ENCODE results near the gene CIPC. TPM values are rescaled to one million over a fixed set of nuclear protein-coding genes. Genes with fewer than 3 reads are reported as not detected.

Gene CIPC
- total RNA-seq, 2 experiments from 2014 or later: 20.9 to 43.4 TPM

DNA sequence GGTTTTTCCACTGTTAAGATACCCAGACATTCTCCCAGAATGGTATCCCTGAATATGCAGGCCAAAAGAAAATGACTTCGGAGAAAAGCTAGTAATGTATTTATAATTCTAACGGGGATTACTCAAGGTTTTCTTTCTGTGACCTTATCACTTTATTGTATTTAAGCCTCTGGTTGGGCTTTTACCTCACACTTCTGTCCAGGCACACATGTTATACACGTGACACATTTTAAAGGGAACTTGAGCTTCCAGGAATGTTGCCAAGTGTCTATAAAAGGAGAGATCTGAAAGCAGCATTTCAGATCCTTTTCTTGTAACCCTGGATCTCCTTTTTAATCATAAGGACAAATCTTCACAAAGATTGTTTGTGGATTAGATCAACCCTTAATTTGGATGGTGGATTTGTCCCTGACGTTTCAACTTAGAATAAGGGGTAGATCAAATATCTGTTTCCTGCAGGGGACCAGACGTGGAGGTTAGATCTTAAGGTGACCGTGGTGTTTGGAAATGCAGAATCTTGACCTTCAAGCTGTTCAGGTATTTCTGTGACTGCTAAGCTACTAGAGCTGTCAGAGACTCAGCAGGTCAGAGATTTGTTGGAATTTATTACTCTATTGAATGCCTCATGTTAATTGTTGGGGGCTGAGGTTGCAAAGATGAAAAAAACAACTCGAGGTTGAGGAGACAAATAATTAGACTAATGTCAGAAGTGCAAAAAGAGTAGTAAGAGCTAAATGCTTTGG, 1.5 kb downstream of the CIPC start:
- peaks cover 58% of the 10 kb centered on the region; the same call in 1 of the 2 replicates for H3K79me2 ChIP-seq (ENCODE audit: insufficient read depth, low read depth, low read length)
- peak overlapping the region; percentile 82 for H3K4me3 ChIP-seq (ENCODE audit: low read depth, low read length, poor library complexity, severe bottlenecking)
- intact Hi-C loops (cut with micrococcal nuclease; ENCODE audit: unreplicated experiment): loop anchor here (2.0 to 10.0 kb wide), 5 partner anchors 53 to 375 kb away; partner anchors contain the start of genes GSTZ1, POMT2, SAMD15 and TMED8
- peak overlapping the region; percentile 96 for H3K4me2 ChIP-seq (ENCODE audit: low read length)
- no peaks in the 10 kb centered on the region for H4K20me1 ChIP-seq (ENCODE audit: insufficient read depth, low read length)
- TF ChIP-seq, protein P1, sequence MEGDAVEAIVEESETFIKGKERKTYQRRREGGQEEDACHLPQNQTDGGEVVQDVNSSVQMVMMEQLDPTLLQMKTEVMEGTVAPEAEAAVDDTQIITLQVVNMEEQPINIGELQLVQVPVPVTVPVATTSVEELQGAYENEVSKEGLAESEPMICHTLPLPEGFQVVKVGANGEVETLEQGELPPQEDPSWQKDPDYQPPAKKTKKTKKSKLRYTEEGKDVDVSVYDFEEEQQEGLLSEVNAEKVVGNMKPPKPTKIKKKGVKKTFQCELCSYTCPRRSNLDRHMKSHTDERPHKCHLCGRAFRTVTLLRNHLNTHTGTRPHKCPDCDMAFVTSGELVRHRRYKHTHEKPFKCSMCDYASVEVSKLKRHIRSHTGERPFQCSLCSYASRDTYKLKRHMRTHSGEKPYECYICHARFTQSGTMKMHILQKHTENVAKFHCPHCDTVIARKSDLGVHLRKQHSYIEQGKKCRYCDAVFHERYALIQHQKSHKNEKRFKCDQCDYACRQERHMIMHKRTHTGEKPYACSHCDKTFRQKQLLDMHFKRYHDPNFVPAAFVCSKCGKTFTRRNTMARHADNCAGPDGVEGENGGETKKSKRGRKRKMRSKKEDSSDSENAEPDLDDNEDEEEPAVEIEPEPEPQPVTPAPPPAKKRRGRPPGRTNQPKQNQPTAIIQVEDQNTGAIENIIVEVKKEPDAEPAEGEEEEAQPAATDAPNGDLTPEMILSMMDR (conservative IDR thresholded peaks at IDR 0.05; ENCODE audit: low read length): no peak
- no peak for TF ChIP-seq EZH2phosphoT487 (IDR thresholded peaks at IDR 0.05; ENCODE audit: borderline replicate concordance, low read depth, low read length)
- peak overlapping the region; percentile 53 for H3K27ac ChIP-seq (ENCODE audit: low read depth, low read length, poor library complexity, severe bottlenecking)
- H2AFZ ChIP-seq (ENCODE audit: low read length): no peak overlapping the region
- no peaks in the 10 kb centered on the region for H3K9me2 ChIP-seq (ENCODE audit: insufficient read depth, low read length)
- no TSS peak for BruUV-seq (replicated peaks)
- H3K9me3 ChIP-seq (ENCODE audit: low read length): no peaks in the 10 kb centered on the region
- ChIA-PET CTCF (ENCODE audit: unreplicated experiment) (interaction anchor here (0.5 to 2.0 kb wide), 3 partner anchors 14 to 53 kb away, joined by 3 to 10 read pairs (median 7); no protein-coding TSS in a partner anchor), POLR2A (interaction anchor here (0.6 to 3.4 kb wide), 10 partner anchors 9 to 357 kb away, joined by 3 to 51 read pairs (median 3); partner anchors contain the start of gene ZDHHC22)
- peaks cover 49% of the 10 kb centered on the region for H3K4me1 ChIP-seq (ENCODE audit: insufficient read depth, low read length, poor library complexity, severe bottlenecking)
- H3K36me3 ChIP-seq (ENCODE audit: insufficient read depth, low read length): peaks cover 7% of the 10 kb centered on the region; the same call in 1 of the 2 replicates
- DNase-seq (ENCODE audit: low spot score): no peak

DNA sequence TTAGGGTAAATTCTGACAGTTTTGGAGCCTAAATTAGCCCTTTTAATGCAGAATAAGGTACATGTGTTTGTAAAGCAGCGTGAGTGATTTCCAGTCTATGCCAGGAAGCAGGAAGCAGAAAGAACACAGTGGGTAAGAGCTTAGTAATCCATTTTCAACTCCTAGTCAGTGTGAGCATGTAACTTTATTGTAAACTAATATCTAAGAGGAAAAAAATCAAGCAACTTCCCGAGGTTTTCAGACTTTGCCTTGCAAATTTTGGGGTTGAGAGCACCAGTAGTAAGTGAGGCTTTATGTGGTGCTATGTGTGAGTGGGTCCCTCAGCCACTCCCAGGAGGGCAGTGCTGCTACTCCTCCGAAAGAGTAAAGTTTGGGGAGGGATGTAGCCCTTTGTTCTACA, 2.9 kb downstream of the CIPC start:
- CTCF ChIA-PET (ENCODE audit: unreplicated experiment): no interaction called here
- Histone ChIP-seq H3K36me3 (ENCODE audit: insufficient read depth, low read length) (peaks cover 13% of the 10 kb centered on the region), H3K4me3 (ENCODE audit: low read depth, low read length, poor library complexity, severe bottlenecking) (peak overlapping the region; percentile 50), H3K27ac (ENCODE audit: low read depth, low read length, poor library complexity, severe bottlenecking) (peak overlapping the region; percentile 67), H3K4me2 (ENCODE audit: low read length) (peak overlapping the region; percentile 74), H3K9me3 (ENCODE audit: low read length) (no peaks in the 10 kb centered on the region), H3K79me2 (ENCODE audit: insufficient read depth, low read depth, low read length) (peaks cover 58% of the 10 kb centered on the region; the same call in 1 of the 2 replicates), H4K20me1 (ENCODE audit: insufficient read depth, low read length) (no peaks in the 10 kb centered on the region), H2AFZ (ENCODE audit: low read length) (peak overlapping the region; percentile 34; the same call in 1 of the 2 replicates), H3K4me1 (ENCODE audit: insufficient read depth, low read length, poor library complexity, severe bottlenecking) (peaks cover 49% of the 10 kb centered on the region), H3K9me2 (ENCODE audit: insufficient read depth, low read length) (no peaks in the 10 kb centered on the region)
- intact Hi-C loops (cut with micrococcal nuclease; ENCODE audit: unreplicated experiment): loop anchor here (2.0 kb wide), 1 partner anchor 276 kb away; the partner anchor contains the start of genes SAMD15 and TMED8
- POLR2A ChIA-PET: interaction anchor here (3.4 kb wide), 1 partner anchor 21 kb away, joined by 51 read pairs; no protein-coding TSS in a partner anchor
- TF ChIP-seq, protein P1 (conservative IDR thresholded peaks at IDR 0.05; ENCODE audit: low read length): no peak
- no peak for TF ChIP-seq EZH2phosphoT487 (IDR thresholded peaks at IDR 0.05; ENCODE audit: borderline replicate concordance, low read depth, low read length)
- no TSS peak for BruUV-seq (replicated peaks)
- DNase-seq (ENCODE audit: low spot score): peak; percentile 69
